Panc1 (cell line): ENCODE results near the gene CBLL1. TPM values are rescaled to one million over a fixed set of nuclear protein-coding genes. Genes with fewer than 3 reads are reported as not detected.

Experiments
- ATAC-seq: fragments of 200-7000 bp; cut with Tn5 transposase; 2 replicates; pipeline ENCODE4 v1.9.1; 2020; ENCODE audit warnings: mild to moderate bottlenecking, moderate library complexity
- BruUV-seq: library from RNA; stranded (reverse); fragments of 400-500 nt; replicated peaks from 2 replicates; lab custom pipeline; 2021; lab: Mats Ljungman, UMichigan
- CTCF ChIA-PET: fragments of 300-600 bp; sonication (Branson Sonifier 250); formaldehyde crosslinking; loops from one replicate; lab custom pipeline; 2022; ENCODE audit warnings: antibody characterized with exemption; lab: Charles Lee
- POLR2A ChIA-PET: fragments of 300-600 bp; sonication (Branson Sonifier 250); formaldehyde crosslinking; loops from one replicate; lab custom pipeline; 2022; ENCODE audit warnings: antibody characterized with exemption; lab: Charles Lee
- DNase-seq: peaks from one replicate; pipeline ENCODE4 v3.0.0-alpha.2; 2010; ENCODE audit warnings: low read depth, low spot score
- H3K27ac ChIP-seq: 2 replicates; pipeline ENCODE4 v1.5.1; 2011; ENCODE audit warnings: mild to moderate bottlenecking, low read length, inconsistent platforms
- H3K27me3 ChIP-seq: fragments of 200-500 bp; sonication (Bioruptor generic); 2 replicates; pipeline ENCODE4 v1.6.0; 2014; ENCODE audit warnings: low read length, inconsistent platforms; ENCODE audit not compliant: control insufficient read depth, insufficient read depth
- H3K36me3 ChIP-seq: fragments of 200-500 bp; sonication (Bioruptor generic); 2 replicates; pipeline ENCODE4 v1.5.1; 2014; ENCODE audit warnings: inconsistent platforms, mild to moderate bottlenecking, low read length, moderate library complexity; ENCODE audit not compliant: control insufficient read depth, insufficient read depth
- H3K4me1 ChIP-seq: 2 replicates; pipeline ENCODE4 v1.5.1; 2011; ENCODE audit warnings: inconsistent platforms, mild to moderate bottlenecking, low read length, moderate library complexity; ENCODE audit not compliant: control insufficient read depth, insufficient read depth
- H3K4me3 ChIP-seq, 2 experiments: 2 replicates each; pipeline ENCODE4 v1.5.1; 2011 to 2012; ENCODE audit warnings: low read depth in 2 of 2, low read length in 2 of 2, mild to moderate bottlenecking in 2 of 2, inconsistent platforms in 1 of 2, moderate library complexity in 1 of 2
- H3K9me3 ChIP-seq: fragments of 200-500 bp; sonication (Bioruptor generic); 2 replicates; pipeline ENCODE4 v1.5.1; 2014; ENCODE audit warnings: low read depth, mild to moderate bottlenecking, inconsistent platforms, low read length, moderate library complexity; ENCODE audit not compliant: control insufficient read depth, insufficient read depth
- POLR2AphosphoS5 ChIP-seq: IDR thresholded peaks from 2 replicates; pipeline ENCODE4 v1.6.1; 2012; ENCODE audit warnings: mild to moderate bottlenecking, low read depth, low read length, moderate library complexity
- SIN3A ChIP-seq: IDR thresholded peaks from 2 replicates; pipeline ENCODE4 v1.6.1; 2012; ENCODE audit warnings: low read depth, mild to moderate bottlenecking, low read length, moderate library complexity, borderline replicate concordance; ENCODE audit not compliant: insufficient read depth
- TCF7L2 ChIP-seq: IDR thresholded peaks from 2 replicates; pipeline ENCODE4 v1.6.1; 2011; ENCODE audit warnings: mild to moderate bottlenecking, low read depth, low read length, inconsistent platforms
- in situ Hi-C: cut with HindIII; loops from 2 replicates; pipeline ENCODE4 v1.10.0; 2016; ENCODE audit warnings: low sequenced_read_pairs, low pct_unique_long_range_greater_than_20kb
- intact Hi-C: fragments of 100-400 bp; cut with micrococcal nuclease; formaldehyde crosslinking; loops from one replicate; pipeline ENCODE4 v1.10.0; 2022; ENCODE audit not compliant: unreplicated experiment
- total RNA-seq: library from RNA; stranded (reverse); gene quantifications from one replicate; pipeline ENCODE4 v1.2.1, GENCODE V29; 2021; ENCODE audit not compliant: unreplicated experiment
- TF ChIP-seq, protein P1 (sequence below), 2 experiments: IDR thresholded peaks; 2 replicates each; pipeline ENCODE4 v1.6.1; 2011 to 2012; ENCODE audit warnings: low read depth in 2 of 2, control low read depth in 1 of 2, low read length in 1 of 2, mild to moderate bottlenecking in 1 of 2, moderate library complexity in 1 of 2; ENCODE audit not compliant: insufficient read depth in 1 of 2
- TF ChIP-seq, protein P2 (sequence below): fragments of 450-650 bp; IDR thresholded peaks from 2 replicates; pipeline ENCODE4 v1.5.1; 2017; ENCODE audit warnings: mild to moderate bottlenecking

CBLL1 gene
- total RNA-seq, 1 experiment from 2014 or later = 34.7 TPM

DNA sequence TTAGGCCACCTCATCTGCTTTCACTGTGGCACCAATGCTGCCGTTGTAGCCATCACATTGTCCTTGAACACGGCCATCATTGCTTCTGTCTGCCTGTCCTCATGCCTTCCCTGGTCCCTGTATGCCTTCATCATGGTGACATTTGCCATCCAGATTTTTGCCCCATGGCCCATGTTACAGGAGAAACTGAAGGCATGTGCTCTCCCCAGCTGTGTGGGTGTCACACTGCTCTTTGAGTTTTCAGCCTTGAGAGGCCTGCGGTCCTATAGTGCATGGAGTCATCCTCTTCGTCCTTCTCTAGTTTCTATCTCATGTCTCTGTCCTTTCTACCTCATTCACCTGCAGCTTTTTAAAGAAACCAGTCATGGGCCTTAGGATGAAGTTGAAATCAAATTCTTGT lies 65.2 kb downstream of the CBLL1 start:
- POLR2A ChIA-PET = no interaction called here
- H3K27ac ChIP-seq = no peak overlapping the region
- H3K4me3 ChIP-seq = no peak overlapping the region
- intact Hi-C loops = no loop called here
- H3K4me1 ChIP-seq = no peaks in the 10 kb centered on the region
- in situ Hi-C loops = no loop called here
- H3K36me3 ChIP-seq = no peaks in the 10 kb centered on the region
- CTCF ChIA-PET = no interaction called here
- ATAC-seq (no peak), DNase-seq (no peak)
- peaks cover 6% of the 10 kb centered on the region; the same call in 1 of the 2 replicates for H3K27me3 ChIP-seq
- no TSS peak for BruUV-seq
- TF ChIP-seq, protein P1, sequence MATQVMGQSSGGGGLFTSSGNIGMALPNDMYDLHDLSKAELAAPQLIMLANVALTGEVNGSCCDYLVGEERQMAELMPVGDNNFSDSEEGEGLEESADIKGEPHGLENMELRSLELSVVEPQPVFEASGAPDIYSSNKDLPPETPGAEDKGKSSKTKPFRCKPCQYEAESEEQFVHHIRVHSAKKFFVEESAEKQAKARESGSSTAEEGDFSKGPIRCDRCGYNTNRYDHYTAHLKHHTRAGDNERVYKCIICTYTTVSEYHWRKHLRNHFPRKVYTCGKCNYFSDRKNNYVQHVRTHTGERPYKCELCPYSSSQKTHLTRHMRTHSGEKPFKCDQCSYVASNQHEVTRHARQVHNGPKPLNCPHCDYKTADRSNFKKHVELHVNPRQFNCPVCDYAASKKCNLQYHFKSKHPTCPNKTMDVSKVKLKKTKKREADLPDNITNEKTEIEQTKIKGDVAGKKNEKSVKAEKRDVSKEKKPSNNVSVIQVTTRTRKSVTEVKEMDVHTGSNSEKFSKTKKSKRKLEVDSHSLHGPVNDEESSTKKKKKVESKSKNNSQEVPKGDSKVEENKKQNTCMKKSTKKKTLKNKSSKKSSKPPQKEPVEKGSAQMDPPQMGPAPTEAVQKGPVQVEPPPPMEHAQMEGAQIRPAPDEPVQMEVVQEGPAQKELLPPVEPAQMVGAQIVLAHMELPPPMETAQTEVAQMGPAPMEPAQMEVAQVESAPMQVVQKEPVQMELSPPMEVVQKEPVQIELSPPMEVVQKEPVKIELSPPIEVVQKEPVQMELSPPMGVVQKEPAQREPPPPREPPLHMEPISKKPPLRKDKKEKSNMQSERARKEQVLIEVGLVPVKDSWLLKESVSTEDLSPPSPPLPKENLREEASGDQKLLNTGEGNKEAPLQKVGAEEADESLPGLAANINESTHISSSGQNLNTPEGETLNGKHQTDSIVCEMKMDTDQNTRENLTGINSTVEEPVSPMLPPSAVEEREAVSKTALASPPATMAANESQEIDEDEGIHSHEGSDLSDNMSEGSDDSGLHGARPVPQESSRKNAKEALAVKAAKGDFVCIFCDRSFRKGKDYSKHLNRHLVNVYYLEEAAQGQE (IDR thresholded peaks at IDR 0.05; ENCODE audit: insufficient read depth in 1 of 2, low read depth in 2 of 2, low read length in 1 of 2) = no peak
- TF ChIP-seq POLR2AphosphoS5 (no peak), TCF7L2 (no peak), SIN3A (no peak)
- TF ChIP-seq, protein P2, sequence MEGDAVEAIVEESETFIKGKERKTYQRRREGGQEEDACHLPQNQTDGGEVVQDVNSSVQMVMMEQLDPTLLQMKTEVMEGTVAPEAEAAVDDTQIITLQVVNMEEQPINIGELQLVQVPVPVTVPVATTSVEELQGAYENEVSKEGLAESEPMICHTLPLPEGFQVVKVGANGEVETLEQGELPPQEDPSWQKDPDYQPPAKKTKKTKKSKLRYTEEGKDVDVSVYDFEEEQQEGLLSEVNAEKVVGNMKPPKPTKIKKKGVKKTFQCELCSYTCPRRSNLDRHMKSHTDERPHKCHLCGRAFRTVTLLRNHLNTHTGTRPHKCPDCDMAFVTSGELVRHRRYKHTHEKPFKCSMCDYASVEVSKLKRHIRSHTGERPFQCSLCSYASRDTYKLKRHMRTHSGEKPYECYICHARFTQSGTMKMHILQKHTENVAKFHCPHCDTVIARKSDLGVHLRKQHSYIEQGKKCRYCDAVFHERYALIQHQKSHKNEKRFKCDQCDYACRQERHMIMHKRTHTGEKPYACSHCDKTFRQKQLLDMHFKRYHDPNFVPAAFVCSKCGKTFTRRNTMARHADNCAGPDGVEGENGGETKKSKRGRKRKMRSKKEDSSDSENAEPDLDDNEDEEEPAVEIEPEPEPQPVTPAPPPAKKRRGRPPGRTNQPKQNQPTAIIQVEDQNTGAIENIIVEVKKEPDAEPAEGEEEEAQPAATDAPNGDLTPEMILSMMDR = no peak
- no peaks in the 10 kb centered on the region for H3K9me3 ChIP-seq

DNA sequence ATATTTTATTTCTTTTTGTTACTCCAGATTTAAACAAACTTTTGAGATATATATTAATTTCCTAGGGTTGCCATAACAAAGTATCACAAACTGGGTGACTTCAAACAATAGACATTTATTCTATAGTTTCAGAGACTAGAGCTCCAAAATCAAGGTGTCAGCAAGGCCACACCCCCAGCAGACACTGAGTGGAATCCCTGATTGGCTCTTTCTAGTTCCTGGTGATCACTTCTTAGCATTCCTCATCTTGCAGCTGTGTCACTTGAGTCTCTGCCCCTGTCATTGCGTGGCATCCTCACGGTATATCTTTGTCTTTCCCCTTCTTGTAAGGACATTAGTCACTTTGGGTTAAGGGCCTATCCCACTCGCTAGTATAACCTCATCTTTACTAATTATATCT lies 66.7 kb downstream of the CBLL1 start:
- no peak for TF ChIP-seq SIN3A
- TF ChIP-seq, protein P2 = no peak
- TF ChIP-seq, protein P1 (IDR thresholded peaks at IDR 0.05; ENCODE audit: insufficient read depth in 1 of 2, low read depth in 2 of 2, low read length in 1 of 2) = no peak
- CTCF ChIA-PET = no interaction called here
- Histone ChIP-seq H3K9me3 (no peaks in the 10 kb centered on the region), H3K27ac (no peak overlapping the region), H3K4me1 (no peaks in the 10 kb centered on the region), H3K36me3 (no peaks in the 10 kb centered on the region), H3K27me3 (no peaks in the 10 kb centered on the region), H3K4me3 (no peak overlapping the region)
- POLR2A ChIA-PET = no interaction called here
- BruUV-seq = no TSS peak
- intact Hi-C loops = no loop called here
- DNase-seq (no peak), ATAC-seq (no peak)
- in situ Hi-C loops = no loop called here

Other genes starting within 250 kb of the CBLL1 start
- gene COG5, start 180.2 kb upstream of the CBLL1 start, total RNA-seq = 29.1 TPM
- gene DUS4L, start 180.2 kb upstream of the CBLL1 start, total RNA-seq = 9.1 TPM
- gene BCAP29, start 163.9 kb upstream of the CBLL1 start, total RNA-seq = 71.7 TPM
- gene SLC26A4, start 83.3 kb upstream of the CBLL1 start, total RNA-seq = 0.05 TPM
- gene SLC26A3, start 59.1 kb downstream of the CBLL1 start, total RNA-seq = 0.36 TPM
- gene DLD, start 147.0 kb downstream of the CBLL1 start, total RNA-seq = 88.8 TPM